Activated T-helper 1 cell treated with anti-CD3 and anti-CD28 coated beads, Interleukin-12 subunit alpha, Interleukin-12 subunit beta, Interleukin-2, Interleukin-4 antibody, amounts not matched to agents 30 ng/mL and 10 ng/mL and 1 ng/mL, durations not matched to agents 14 hours and 24 hours and 36 hours (primary cell): ENCODE measurements around the gene PRAC1. TPM values are rescaled to one million over a fixed set of nuclear protein-coding genes. Genes with fewer than 3 reads are reported as not detected.
A peak's percentile ranks its signal among the peaks of the same experiment; 100 is the strongest.

Experiments used
- DNase-seq: peaks from one replicate; pipeline ENCODE4 v3.0.0; 2021; ENCODE audit warnings: low spot score
- H3K27ac Mint-ChIP-seq: one replicate; pipeline ENCODE4 v1.8.0; 2021; ENCODE audit warnings: mild to moderate bottlenecking, mixed read lengths
- H3K27me3 Mint-ChIP-seq: one replicate; pipeline ENCODE4 v1.8.0; 2022; ENCODE audit warnings: mild to moderate bottlenecking, moderate library complexity, mixed read lengths; ENCODE audit not compliant: insufficient read depth
- H3K36me3 Mint-ChIP-seq: one replicate; pipeline ENCODE4 v1.8.0; 2021; ENCODE audit warnings: low read depth, mixed read lengths
- H3K4me1 Mint-ChIP-seq: one replicate; pipeline ENCODE4 v1.8.0; 2021; ENCODE audit warnings: low read depth, mixed read lengths
- H3K4me3 Mint-ChIP-seq: one replicate; pipeline ENCODE4 v1.8.0; 2021; ENCODE audit warnings: mild to moderate bottlenecking, moderate library complexity, mixed read lengths
- H3K9me3 Mint-ChIP-seq: one replicate; pipeline ENCODE4 v1.8.0; 2021; ENCODE audit warnings: mixed read lengths
- intact Hi-C: fragments of 100-400 bp; cut with micrococcal nuclease; formaldehyde crosslinking; loops from one replicate; pipeline ENCODE4 v1.15.1; 2024
- total RNA-seq: library from RNA; stranded (reverse); gene quantifications from 2 replicates; pipeline ENCODE4 v1.2.3, GENCODE V29; 2022

Gene PRAC1
- total RNA-seq = not detected in 2 replicates

GRCh38 chr17:48722201-48722907 lies at the start of gene PRAC1:
Gene PRAC1 (minus strand): TSS chr17:48722518. CDS start chr17:48722392, 126 bp downstream.
- H3K27ac Mint-ChIP-seq = no peak within 1 kb of the TSS
- no peaks in the 10 kb centered on the region for H3K9me3 Mint-ChIP-seq
- H3K4me3 Mint-ChIP-seq = peak within 1 kb of the TSS; percentile 7
- peaks cover 1% of the 10 kb centered on the region for H3K36me3 Mint-ChIP-seq
- intact Hi-C loops = loop anchor here (2.0 to 10.0 kb wide), 3 partner anchors 50 to 110 kb away; no protein-coding TSS in a partner anchor
- no peak for DNase-seq
- peaks cover 96% of the 10 kb centered on the region for H3K27me3 Mint-ChIP-seq
- H3K4me1 Mint-ChIP-seq = peaks cover 19% of the 10 kb centered on the region

- no peak for DNase-seq
- H3K27me3 Mint-ChIP-seq = peaks cover 40% of the 10 kb centered on the region
- intact Hi-C loops = no loop called here
- H3K4me1 Mint-ChIP-seq = peaks cover 5% of the 10 kb centered on the region
- no peaks in the 10 kb centered on the region for H3K36me3 Mint-ChIP-seq
- H3K4me3 Mint-ChIP-seq = no peak overlapping the region
- no peak overlapping the region for H3K27ac Mint-ChIP-seq
- H3K9me3 Mint-ChIP-seq = no peaks in the 10 kb centered on the region
These were observed 48.6 kb upstream of the PRAC1 start for GRCh38 chr17:48770954-48771353.

GRCh38 chr17:48769009-48769675 lies 46.8 kb upstream of the PRAC1 start:
- Mint-ChIP-seq H3K9me3 (no peaks in the 10 kb centered on the region), H3K27ac (no peak overlapping the region), H3K36me3 (no peaks in the 10 kb centered on the region), H3K27me3 (peaks cover 42% of the 10 kb centered on the region), H3K4me1 (peaks cover 5% of the 10 kb centered on the region), H3K4me3 (no peak overlapping the region)
- no peak for DNase-seq
- intact Hi-C loops = no loop called here

GRCh38 chr17:48767263-48767774 lies 45.0 kb upstream of the PRAC1 start:
- H3K9me3 Mint-ChIP-seq = no peaks in the 10 kb centered on the region

GRCh38 chr17:48761114-48761513 lies 38.8 kb upstream of the PRAC1 start:
- no peaks in the 10 kb centered on the region for H3K9me3 Mint-ChIP-seq
- H3K4me3 Mint-ChIP-seq = no peak overlapping the region
- no peak overlapping the region for H3K27ac Mint-ChIP-seq
- intact Hi-C loops = no loop called here
- peaks cover 71% of the 10 kb centered on the region for H3K27me3 Mint-ChIP-seq
- no peaks in the 10 kb centered on the region for H3K4me1 Mint-ChIP-seq
- H3K36me3 Mint-ChIP-seq = no peaks in the 10 kb centered on the region
- no peak for DNase-seq

More at GRCh38 chr17:48767263-48767774, 45.0 kb upstream of the PRAC1 start:
- Mint-ChIP-seq H3K27me3 (peaks cover 49% of the 10 kb centered on the region), H3K4me3 (no peak overlapping the region), H3K27ac (no peak overlapping the region), H3K36me3 (no peaks in the 10 kb centered on the region), H3K4me1 (peaks cover 5% of the 10 kb centered on the region)
- intact Hi-C loops = no loop called here
- no peak for DNase-seq

- DNase-seq = no peak
- peaks cover 71% of the 10 kb centered on the region for H3K27me3 Mint-ChIP-seq
- intact Hi-C loops = no loop called here
- no peaks in the 10 kb centered on the region for H3K9me3 Mint-ChIP-seq
- H3K36me3 Mint-ChIP-seq = no peaks in the 10 kb centered on the region
- no peak overlapping the region for H3K4me3 Mint-ChIP-seq
- no peak overlapping the region for H3K27ac Mint-ChIP-seq
- H3K4me1 Mint-ChIP-seq = no peaks in the 10 kb centered on the region
These were observed 38.1 kb upstream of the PRAC1 start for GRCh38 chr17:48760411-48760810.

GRCh38 chr17:48759288-48759687 lies 37.0 kb upstream of the PRAC1 start:
- Mint-ChIP-seq H3K4me3 (no peak overlapping the region), H3K27me3 (peaks cover 71% of the 10 kb centered on the region), H3K9me3 (no peaks in the 10 kb centered on the region), H3K4me1 (peaks cover under 1% of the 10 kb centered on the region), H3K27ac (no peak overlapping the region), H3K36me3 (no peaks in the 10 kb centered on the region)
- intact Hi-C loops = loop anchor here (10.0 kb wide), 1 partner anchor 424 kb away; no protein-coding TSS in a partner anchor
- no peak for DNase-seq

- no peaks in the 10 kb centered on the region for H3K36me3 Mint-ChIP-seq
- no peak for DNase-seq
- H3K4me3 Mint-ChIP-seq = no peak overlapping the region
- H3K27me3 Mint-ChIP-seq = peaks cover 73% of the 10 kb centered on the region
- H3K4me1 Mint-ChIP-seq = peaks cover 10% of the 10 kb centered on the region
- intact Hi-C loops = loop anchor here (10.0 kb wide), 1 partner anchor 423 kb away; no protein-coding TSS in a partner anchor
- no peaks in the 10 kb centered on the region for H3K9me3 Mint-ChIP-seq
- H3K27ac Mint-ChIP-seq = no peak overlapping the region
These were observed 35.2 kb upstream of the PRAC1 start for GRCh38 chr17:48757524-48757961.

- Mint-ChIP-seq H3K9me3 (no peaks in the 10 kb centered on the region), H3K4me3 (no peak overlapping the region), H3K4me1 (peaks cover 10% of the 10 kb centered on the region), H3K27me3 (peaks cover 78% of the 10 kb centered on the region), H3K27ac (no peak overlapping the region), H3K36me3 (no peaks in the 10 kb centered on the region)
- intact Hi-C loops = loop anchor here (10.0 kb wide), 1 partner anchor 422 kb away; no protein-coding TSS in a partner anchor
- DNase-seq = no peak
These were observed 34.5 kb upstream of the PRAC1 start for GRCh38 chr17:48756830-48757251.

GRCh38 chr17:48755356-48755755 lies 33.0 kb upstream of the PRAC1 start:
- intact Hi-C loops = loop anchor here (10.0 kb wide), 1 partner anchor 421 kb away; no protein-coding TSS in a partner anchor
- Mint-ChIP-seq H3K9me3 (no peaks in the 10 kb centered on the region), H3K36me3 (no peaks in the 10 kb centered on the region), H3K4me3 (no peak overlapping the region), H3K27ac (no peak overlapping the region), H3K27me3 (peaks cover 84% of the 10 kb centered on the region), H3K4me1 (peaks cover 10% of the 10 kb centered on the region)
- DNase-seq = no peak

- intact Hi-C loops = loop anchor here (10.0 kb wide), 1 partner anchor 420 kb away; no protein-coding TSS in a partner anchor
- H3K27me3 Mint-ChIP-seq = peaks cover 89% of the 10 kb centered on the region
- DNase-seq = no peak
- no peaks in the 10 kb centered on the region for H3K9me3 Mint-ChIP-seq
- H3K4me3 Mint-ChIP-seq = no peak overlapping the region
- peaks cover 10% of the 10 kb centered on the region for H3K4me1 Mint-ChIP-seq
- H3K36me3 Mint-ChIP-seq = no peaks in the 10 kb centered on the region
- peak overlapping the region; percentile 68 for H3K27ac Mint-ChIP-seq
These were observed 32.4 kb upstream of the PRAC1 start for GRCh38 chr17:48754500-48755261.

GRCh38 chr17:48753794-48754499 lies 31.6 kb upstream of the PRAC1 start:
- Mint-ChIP-seq H3K27me3 (peaks cover 89% of the 10 kb centered on the region), H3K36me3 (no peaks in the 10 kb centered on the region), H3K27ac (peak overlapping the region; percentile 68), H3K4me3 (no peak overlapping the region), H3K4me1 (peaks cover 15% of the 10 kb centered on the region), H3K9me3 (no peaks in the 10 kb centered on the region)
- intact Hi-C loops = loop anchor here (2.0 to 10.0 kb wide), 2 partner anchors 243 to 419 kb away; partner anchors contain the start of gene IGF2BP1
- no peak for DNase-seq
